ENCODE results near the gene KIAA0930.
A peak's percentile ranks its signal among the peaks of the same experiment; 100 is the strongest.
"Not testable (repeated sequence)": the region's sequence is repeated elsewhere in the genome, so short reads cannot be mapped to it uniquely, and the experiment has no call there.

KIAA0930 gene

GRCh38 chr22:45240810-45241631 lies at the start of gene KIAA0930:
KIAA0930 (minus strand) TSS chr22:45240894; CDS start chr22:45240703, 191 bp downstream.
- peak; percentile 76 for DNase-seq (ENCODE audit: low spot score)

- DNase-seq (ENCODE audit: low spot score): no peak
These were observed 46.3 kb upstream of the KIAA0930 start for GRCh38 chr22:45286854-45287551.

- DNase-seq (ENCODE audit: low spot score): no peak
These were observed 44.8 kb upstream of the KIAA0930 start for GRCh38 chr22:45285263-45286058.

- peak; percentile 36 for DNase-seq (ENCODE audit: low spot score)
These were observed 44.1 kb upstream of the KIAA0930 start, which contains the start of gene UPK3A for GRCh38 chr22:45284705-45285262. UPK3A (plus strand) TSS chr22:45284949; CDS start chr22:45285014, 65 bp downstream.

GRCh38 chr22:45281010-45281409 lies 40.3 kb upstream of the KIAA0930 start:
- DNase-seq (ENCODE audit: low spot score): no peak

- DNase-seq (ENCODE audit: low spot score): no peak
These were observed 39.9 kb upstream of the KIAA0930 start for GRCh38 chr22:45280587-45280980.

GRCh38 chr22:45278125-45278524 lies 37.4 kb upstream of the KIAA0930 start:
- no peak for DNase-seq (ENCODE audit: low spot score)

- not testable (repeated sequence) for DNase-seq (ENCODE audit: low spot score)
These were observed 37.0 kb upstream of the KIAA0930 start for GRCh38 chr22:45277720-45278119.

GRCh38 chr22:45276507-45277105 lies 35.9 kb upstream of the KIAA0930 start:
- no peak for DNase-seq (ENCODE audit: low spot score)

GRCh38 chr22:45273452-45274075 lies 32.9 kb upstream of the KIAA0930 start:
- no peak for DNase-seq (ENCODE audit: low spot score)

GRCh38 chr22:45272498-45272897 lies 31.8 kb upstream of the KIAA0930 start:
- no peak for DNase-seq (ENCODE audit: low spot score)

- DNase-seq (ENCODE audit: low spot score): no peak
These were observed 31.0 kb upstream of the KIAA0930 start for GRCh38 chr22:45271667-45272201.

GRCh38 chr22:45270095-45271020 lies 29.7 kb upstream of the KIAA0930 start:
- DNase-seq (ENCODE audit: low spot score): no peak

- peak; percentile 85 for DNase-seq (ENCODE audit: low spot score)
These were observed 28.5 kb upstream of the KIAA0930 start for GRCh38 chr22:45268958-45269844.

GRCh38 chr22:45268167-45268957 lies 27.7 kb upstream of the KIAA0930 start:
- no peak for DNase-seq (ENCODE audit: low spot score)

GRCh38 chr22:45265535-45265934 lies 24.8 kb upstream of the KIAA0930 start:
- DNase-seq (ENCODE audit: low spot score): no peak

- no peak for DNase-seq (ENCODE audit: low spot score)
These were observed 23.0 kb upstream of the KIAA0930 start for GRCh38 chr22:45263463-45264269.
